HepG2 (cell line): ENCODE data around the gene EBF4. TPM values are rescaled to one million over a fixed set of nuclear protein-coding genes. Genes with fewer than 3 reads are reported as not detected.

Source experiments
- CBX2 ChIP-seq, 2 experiments: fragments of 200-600 bp in 1 of 2; sonication (generic); formaldehyde crosslinking in 1 of 2; IDR thresholded peaks; 2 replicates each; pipeline versions ENCODE4 v1.7.0 to v1.8.1; 2018 to 2022; ENCODE audit warnings: low read depth in 2 of 2, low read length in 1 of 2, mild to moderate bottlenecking in 1 of 2, missing genetic modification reagents in 1 of 2
- CBX5 ChIP-seq: sonication (generic); formaldehyde crosslinking; IDR thresholded peaks from 2 replicates; pipeline ENCODE4 v1.4.0; 2020; ENCODE audit warnings: missing genetic modification reagents, borderline replicate concordance
- CHCHD3 ChIP-seq: sonication (generic); formaldehyde crosslinking; IDR thresholded peaks from 2 replicates; pipeline ENCODE4 v1.8.0; 2022; ENCODE audit warnings: mild to moderate bottlenecking, missing genetic modification reagents, moderate library complexity
- FOSL1 ChIP-seq: sonication (generic); formaldehyde crosslinking; IDR thresholded peaks from 2 replicates; pipeline ENCODE4 v1.9.0; 2021; ENCODE audit warnings: missing genetic modification reagents, borderline replicate concordance
- JDP2 ChIP-seq: sonication (generic); formaldehyde crosslinking; IDR thresholded peaks from 2 replicates; pipeline ENCODE4 v1.8.1; 2022; ENCODE audit warnings: missing genetic modification reagents, borderline replicate concordance
- MEIS2 ChIP-seq: sonication (generic); formaldehyde crosslinking; IDR thresholded peaks from 2 replicates; pipeline ENCODE4 v1.9.0; 2021; ENCODE audit warnings: mild to moderate bottlenecking, missing genetic modification reagents
- MYC ChIP-seq: sonication (generic); formaldehyde crosslinking; IDR thresholded peaks from 2 replicates; pipeline ENCODE4 v1.9.0; 2021; ENCODE audit warnings: missing genetic modification reagents, borderline replicate concordance
- REPIN1 ChIP-seq: sonication (generic); formaldehyde crosslinking; IDR thresholded peaks from 2 replicates; pipeline ENCODE4 v1.8.0; 2022; ENCODE audit warnings: missing genetic modification reagents, low read depth, mild to moderate bottlenecking, borderline replicate concordance
- SIN3B ChIP-seq: fragments of 150-350 bp; IDR thresholded peaks from 2 replicates; pipeline ENCODE4 v1.6.1; 2014; ENCODE audit warnings: low read length
- SMAD9 ChIP-seq: sonication (generic); formaldehyde crosslinking; IDR thresholded peaks from 2 replicates; pipeline ENCODE4 v1.5.1; 2020; ENCODE audit warnings: mild to moderate bottlenecking, missing genetic modification reagents
- SP4 ChIP-seq: sonication (generic); formaldehyde crosslinking; IDR thresholded peaks from 2 replicates; pipeline ENCODE4 v1.8.1; 2023; ENCODE audit warnings: mild to moderate bottlenecking, missing genetic modification reagents
- ZNF235 ChIP-seq: sonication (generic); formaldehyde crosslinking; IDR thresholded peaks from 2 replicates; pipeline ENCODE4 v1.8.1; 2023; ENCODE audit warnings: mild to moderate bottlenecking, missing genetic modification reagents, borderline replicate concordance
- ZNF563 ChIP-seq: sonication (generic); formaldehyde crosslinking; IDR thresholded peaks from 2 replicates; pipeline ENCODE4 v1.8.0; 2022; ENCODE audit warnings: mild to moderate bottlenecking, moderate library complexity, missing genetic modification reagents
- ZNF615 ChIP-seq: sonication (generic); formaldehyde crosslinking; IDR thresholded peaks from 2 replicates; pipeline ENCODE4 v1.5.0; 2020; ENCODE audit warnings: mild to moderate bottlenecking, missing genetic modification reagents, borderline replicate concordance
- polyA plus RNA-seq, 8 experiments: library from polyadenylated mRNA; depleted of rRNA in 3 of 8; stranded (reverse) in 7 of 8; unstranded in 1 of 8; fragments of >200 nt; fragmentation: Illumina TruSeq in 4 of 8; extraction: Trizol in 4 of 8; gene quantifications; 2 replicates each; pipeline versions ENCODE4 v1.2.1 to v1.2.3, GENCODE V29; 2011 to 2016; ENCODE audit warnings: low read depth in 4 of 8, missing spikeins in 1 of 8, mixed read lengths in 1 of 8; ENCODE audit not compliant: insufficient read depth in 1 of 8
- total RNA-seq, 5 experiments: library from RNA; depleted of rRNA; stranded (reverse); fragments of >200 nt; fragmentation: Illumina TruSeq; extraction: Trizol; gene quantifications; 2 replicates each; pipeline ENCODE4 v1.2.3, GENCODE V29; 2016; ENCODE audit warnings: low read depth in 1 of 5
- TF ChIP-seq, protein P1 (sequence below): sonication (generic); formaldehyde crosslinking; IDR thresholded peaks from 2 replicates; pipeline ENCODE4 v1.4.0; 2020; ENCODE audit warnings: mild to moderate bottlenecking, missing genetic modification reagents
- TF ChIP-seq, protein P2 (sequence below): sonication (generic); formaldehyde crosslinking; IDR thresholded peaks from 2 replicates; pipeline ENCODE4 v1.5.0; 2020; ENCODE audit warnings: missing genetic modification reagents
- TF ChIP-seq, protein P3 (sequence below): sonication (generic); formaldehyde crosslinking; IDR thresholded peaks from 2 replicates; pipeline ENCODE4 v1.4.0; 2020; ENCODE audit warnings: missing genetic modification reagents
- TF ChIP-seq, protein P4 (sequence below): sonication (generic); formaldehyde crosslinking; IDR thresholded peaks from 2 replicates; pipeline ENCODE4 v1.5.0; 2020; ENCODE audit warnings: missing genetic modification reagents
- TF ChIP-seq, protein P5 (sequence below), 2 experiments: fragments of 450-650 bp in 1 of 2; sonication (generic) in 1 of 2; formaldehyde crosslinking; IDR thresholded peaks; 2 replicates each; pipeline versions ENCODE4 v1.5.0 to v1.8.0; 2020 to 2022; ENCODE audit warnings: mild to moderate bottlenecking in 1 of 2, missing genetic modification reagents in 1 of 2
- TF ChIP-seq, protein P6 (sequence below): fragments of 450-650 bp; IDR thresholded peaks from 2 replicates; pipeline ENCODE4 v1.6.1; 2017; ENCODE audit warnings: mild to moderate bottlenecking

The EBF4 gene
- total and polyA plus RNA-seq, 2 of the 13 experiments (the other 11 are each of a cell fraction or from before 2014, with no cell fraction given): 0.84 to 2.2 TPM

DNA sequence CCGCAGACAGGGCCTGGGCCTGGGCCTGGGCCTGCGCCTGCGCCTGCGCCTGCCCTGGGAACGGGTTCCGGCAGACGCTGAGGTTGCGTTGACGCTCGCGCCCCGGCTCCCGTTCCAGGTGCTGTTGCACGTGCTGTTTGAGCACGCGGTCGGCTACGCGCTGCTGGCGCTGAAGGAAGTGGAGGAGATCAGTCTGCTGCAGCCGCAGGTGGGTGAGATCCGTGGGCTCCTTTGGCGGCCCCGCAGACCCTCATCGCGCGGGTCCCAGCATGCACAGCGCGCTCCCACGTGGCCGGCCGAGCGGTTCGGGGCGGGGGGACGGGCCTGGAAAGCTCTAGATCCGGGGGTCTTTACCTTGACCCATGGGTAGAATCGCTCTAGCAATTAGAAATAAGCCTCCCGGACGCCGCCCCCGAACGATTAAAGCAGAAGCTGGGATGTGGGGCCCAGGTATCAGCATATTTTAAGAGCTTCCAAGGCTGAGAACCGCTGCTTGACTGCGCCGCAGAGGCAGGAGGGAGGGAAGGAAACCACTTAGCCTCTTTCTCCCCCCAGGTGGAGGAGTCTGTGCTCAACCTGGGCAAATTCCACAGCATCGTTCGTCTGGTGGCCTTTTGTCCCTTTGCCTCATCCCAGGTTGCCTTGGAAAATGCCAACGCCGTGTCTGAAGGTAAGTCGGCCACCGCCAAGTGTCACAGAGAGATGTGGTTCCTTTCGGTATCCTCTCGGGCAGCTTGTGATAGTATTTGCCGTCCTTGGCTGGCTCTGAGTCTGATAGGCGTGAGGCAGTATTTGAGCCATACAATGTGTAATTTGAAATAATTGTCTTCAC lies 39.6 kb upstream of the EBF4 start (continued):
- TF ChIP-seq MYC (CRISPR knock-in tag) (peak; percentile 98), MEIS2 (CRISPR knock-in tag) (peak; percentile 38), JDP2 (CRISPR knock-in tag) (no peak; the same call in 1 of the 2 replicates), SP4 (CRISPR knock-in tag) (peak; percentile 75; the same call in 1 of the 2 replicates), SIN3B (no peak), SMAD9 (0 out of 2 replicates have a peak, but pooled peaks have one; percentile 59), REPIN1 (CRISPR knock-in tag) (peak; percentile 12; the same call in 1 of the 2 replicates), CBX5 (CRISPR knock-in tag) (no peak), ZNF563 (CRISPR knock-in tag) (peak; percentile 85), ZNF615 (CRISPR knock-in tag) (no peak), FOSL1 (CRISPR knock-in tag) (peak; percentile 41; the same call in 1 of the 2 replicates), CBX2 (IDR thresholded peaks at IDR 0.05; ENCODE audit: low read depth, low read length) (no peak), CBX2 (CRISPR knock-in tag; IDR thresholded peaks at IDR 0.05; ENCODE audit: low read depth) (no peak), ZNF235 (CRISPR knock-in tag) (0 out of 2 replicates have a peak, but pooled peaks have one; percentile 39), CHCHD3 (0 out of 2 replicates have a peak, but pooled peaks have one; percentile 57)
- TF ChIP-seq, protein P1, sequence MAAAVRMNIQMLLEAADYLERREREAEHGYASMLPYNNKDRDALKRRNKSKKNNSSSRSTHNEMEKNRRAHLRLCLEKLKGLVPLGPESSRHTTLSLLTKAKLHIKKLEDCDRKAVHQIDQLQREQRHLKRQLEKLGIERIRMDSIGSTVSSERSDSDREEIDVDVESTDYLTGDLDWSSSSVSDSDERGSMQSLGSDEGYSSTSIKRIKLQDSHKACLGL (CRISPR knock-in tag): peak; percentile 98
- TF ChIP-seq, protein P2, sequence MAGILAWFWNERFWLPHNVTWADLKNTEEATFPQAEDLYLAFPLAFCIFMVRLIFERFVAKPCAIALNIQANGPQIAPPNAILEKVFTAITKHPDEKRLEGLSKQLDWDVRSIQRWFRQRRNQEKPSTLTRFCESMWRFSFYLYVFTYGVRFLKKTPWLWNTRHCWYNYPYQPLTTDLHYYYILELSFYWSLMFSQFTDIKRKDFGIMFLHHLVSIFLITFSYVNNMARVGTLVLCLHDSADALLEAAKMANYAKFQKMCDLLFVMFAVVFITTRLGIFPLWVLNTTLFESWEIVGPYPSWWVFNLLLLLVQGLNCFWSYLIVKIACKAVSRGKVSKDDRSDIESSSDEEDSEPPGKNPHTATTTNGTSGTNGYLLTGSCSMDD (CRISPR knock-in tag): peak; percentile 90; the same call in 1 of the 2 replicates
- TF ChIP-seq, protein P3, sequence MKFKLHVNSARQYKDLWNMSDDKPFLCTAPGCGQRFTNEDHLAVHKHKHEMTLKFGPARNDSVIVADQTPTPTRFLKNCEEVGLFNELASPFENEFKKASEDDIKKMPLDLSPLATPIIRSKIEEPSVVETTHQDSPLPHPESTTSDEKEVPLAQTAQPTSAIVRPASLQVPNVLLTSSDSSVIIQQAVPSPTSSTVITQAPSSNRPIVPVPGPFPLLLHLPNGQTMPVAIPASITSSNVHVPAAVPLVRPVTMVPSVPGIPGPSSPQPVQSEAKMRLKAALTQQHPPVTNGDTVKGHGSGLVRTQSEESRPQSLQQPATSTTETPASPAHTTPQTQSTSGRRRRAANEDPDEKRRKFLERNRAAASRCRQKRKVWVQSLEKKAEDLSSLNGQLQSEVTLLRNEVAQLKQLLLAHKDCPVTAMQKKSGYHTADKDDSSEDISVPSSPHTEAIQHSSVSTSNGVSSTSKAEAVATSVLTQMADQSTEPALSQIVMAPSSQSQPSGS (CRISPR knock-in tag): no peak; the same call in 1 of the 2 replicates
- TF ChIP-seq, protein P4, sequence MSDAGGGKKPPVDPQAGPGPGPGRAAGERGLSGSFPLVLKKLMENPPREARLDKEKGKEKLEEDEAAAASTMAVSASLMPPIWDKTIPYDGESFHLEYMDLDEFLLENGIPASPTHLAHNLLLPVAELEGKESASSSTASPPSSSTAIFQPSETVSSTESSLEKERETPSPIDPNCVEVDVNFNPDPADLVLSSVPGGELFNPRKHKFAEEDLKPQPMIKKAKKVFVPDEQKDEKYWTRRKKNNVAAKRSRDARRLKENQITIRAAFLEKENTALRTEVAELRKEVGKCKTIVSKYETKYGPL (CRISPR knock-in tag): no peak; the same call in 1 of the 2 replicates
- TF ChIP-seq, protein P5, sequence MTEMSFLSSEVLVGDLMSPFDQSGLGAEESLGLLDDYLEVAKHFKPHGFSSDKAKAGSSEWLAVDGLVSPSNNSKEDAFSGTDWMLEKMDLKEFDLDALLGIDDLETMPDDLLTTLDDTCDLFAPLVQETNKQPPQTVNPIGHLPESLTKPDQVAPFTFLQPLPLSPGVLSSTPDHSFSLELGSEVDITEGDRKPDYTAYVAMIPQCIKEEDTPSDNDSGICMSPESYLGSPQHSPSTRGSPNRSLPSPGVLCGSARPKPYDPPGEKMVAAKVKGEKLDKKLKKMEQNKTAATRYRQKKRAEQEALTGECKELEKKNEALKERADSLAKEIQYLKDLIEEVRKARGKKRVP (CRISPR knock-in tag; IDR thresholded peaks at IDR 0.05): no peak; a peak in 1 of 4 replicates
- TF ChIP-seq, protein P6, sequence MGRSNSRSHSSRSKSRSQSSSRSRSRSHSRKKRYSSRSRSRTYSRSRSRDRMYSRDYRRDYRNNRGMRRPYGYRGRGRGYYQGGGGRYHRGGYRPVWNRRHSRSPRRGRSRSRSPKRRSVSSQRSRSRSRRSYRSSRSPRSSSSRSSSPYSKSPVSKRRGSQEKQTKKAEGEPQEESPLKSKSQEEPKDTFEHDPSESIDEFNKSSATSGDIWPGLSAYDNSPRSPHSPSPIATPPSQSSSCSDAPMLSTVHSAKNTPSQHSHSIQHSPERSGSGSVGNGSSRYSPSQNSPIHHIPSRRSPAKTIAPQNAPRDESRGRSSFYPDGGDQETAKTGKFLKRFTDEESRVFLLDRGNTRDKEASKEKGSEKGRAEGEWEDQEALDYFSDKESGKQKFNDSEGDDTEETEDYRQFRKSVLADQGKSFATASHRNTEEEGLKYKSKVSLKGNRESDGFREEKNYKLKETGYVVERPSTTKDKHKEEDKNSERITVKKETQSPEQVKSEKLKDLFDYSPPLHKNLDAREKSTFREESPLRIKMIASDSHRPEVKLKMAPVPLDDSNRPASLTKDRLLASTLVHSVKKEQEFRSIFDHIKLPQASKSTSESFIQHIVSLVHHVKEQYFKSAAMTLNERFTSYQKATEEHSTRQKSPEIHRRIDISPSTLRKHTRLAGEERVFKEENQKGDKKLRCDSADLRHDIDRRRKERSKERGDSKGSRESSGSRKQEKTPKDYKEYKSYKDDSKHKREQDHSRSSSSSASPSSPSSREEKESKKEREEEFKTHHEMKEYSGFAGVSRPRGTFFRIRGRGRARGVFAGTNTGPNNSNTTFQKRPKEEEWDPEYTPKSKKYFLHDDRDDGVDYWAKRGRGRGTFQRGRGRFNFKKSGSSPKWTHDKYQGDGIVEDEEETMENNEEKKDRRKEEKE: no peak
